HG02623 (cell line): ENCODE results near the gene TSPAN5.
"Not testable (repeated sequence)": the region's sequence is repeated elsewhere in the genome, so short reads cannot be mapped to it uniquely, and the experiment has no call there.

Experiments used
- ATAC-seq: cut with Tn5 transposase; IDR thresholded peaks from one replicate; pipeline ENCODE4 v1.9.1; 2021; ENCODE audit warnings: moderate library complexity; ENCODE audit not compliant: unreplicated experiment

The TSPAN5 gene

GRCh38 chr4:98468709-98469108, 189.7 kb downstream of the TSPAN5 start:
- ATAC-seq, result no peak

GRCh38 chr4:98467627-98468072, 190.8 kb downstream of the TSPAN5 start:
- ATAC-seq, result peak; percentile 99

GRCh38 chr4:98466868-98467599, 191.4 kb downstream of the TSPAN5 start:
- peak; percentile 8 for ATAC-seq

DNA sequence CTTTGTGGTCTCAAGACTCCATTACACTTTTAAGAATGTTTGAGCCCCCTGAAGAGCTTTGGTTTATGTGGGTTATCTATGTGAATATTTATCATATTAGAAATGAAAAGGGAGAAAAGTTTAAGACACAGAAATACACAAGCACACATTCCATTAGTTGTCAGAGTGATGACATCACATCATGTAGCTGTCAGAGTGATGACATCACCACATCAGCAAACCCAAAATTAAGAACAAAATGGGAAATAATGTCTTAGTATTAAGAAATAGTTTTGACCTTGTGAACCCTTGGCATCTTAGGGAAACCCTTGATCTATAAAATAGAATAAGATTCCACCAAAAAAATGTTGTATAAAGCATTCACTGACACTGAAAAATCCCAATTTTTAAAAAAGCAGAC, 195.9 kb downstream of the TSPAN5 start:
- no peak for ATAC-seq

GRCh38 chr4:98461121-98461865, 197.1 kb downstream of the TSPAN5 start:
- not testable (repeated sequence) for ATAC-seq

- not testable (repeated sequence) for ATAC-seq
Measured at GRCh38 chr4:98457422-98457821, 201.0 kb downstream of the TSPAN5 start.

GRCh38 chr4:98452091-98452490, 206.3 kb downstream of the TSPAN5 start:
- no peak for ATAC-seq

DNA sequence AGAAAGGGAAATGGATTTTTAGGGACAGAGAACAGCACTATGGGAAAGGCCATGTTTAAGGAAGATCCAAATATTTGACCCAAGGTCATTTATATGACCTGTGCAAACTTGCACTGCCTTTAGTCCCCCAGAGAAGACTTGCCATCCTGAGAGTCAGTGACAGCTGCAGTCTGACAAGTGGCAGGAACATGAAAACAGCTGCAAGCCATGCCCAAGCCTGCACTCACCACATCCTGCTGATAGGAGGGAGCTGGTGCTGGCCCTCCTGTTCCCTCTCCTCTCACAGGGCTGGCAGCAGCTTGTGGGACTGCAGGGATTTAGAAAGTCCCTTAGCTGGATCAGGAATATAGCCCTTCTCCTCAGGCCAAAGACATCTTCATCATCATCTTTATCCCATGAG, 209.5 kb downstream of the TSPAN5 start:
- ATAC-seq, result no peak

DNA sequence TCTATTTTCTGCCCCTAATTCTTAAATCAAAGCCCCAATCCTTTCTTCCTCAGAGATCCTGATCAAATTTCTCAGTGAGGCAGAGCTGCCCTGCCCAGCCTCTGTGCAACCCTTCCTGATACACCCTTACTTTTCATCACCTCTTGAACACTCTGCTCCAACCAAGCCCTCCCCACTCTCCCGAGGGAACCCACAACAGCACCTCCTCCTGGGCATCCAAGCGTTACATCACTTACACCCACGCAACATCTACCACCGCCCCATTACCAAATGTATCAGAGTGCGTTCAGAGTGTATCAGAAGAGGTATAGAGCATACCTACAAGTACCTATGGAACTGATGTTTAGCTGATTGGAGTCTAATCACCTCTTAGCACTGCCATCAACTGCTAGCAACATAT, 210.8 kb downstream of the TSPAN5 start:
- no peak for ATAC-seq

DNA sequence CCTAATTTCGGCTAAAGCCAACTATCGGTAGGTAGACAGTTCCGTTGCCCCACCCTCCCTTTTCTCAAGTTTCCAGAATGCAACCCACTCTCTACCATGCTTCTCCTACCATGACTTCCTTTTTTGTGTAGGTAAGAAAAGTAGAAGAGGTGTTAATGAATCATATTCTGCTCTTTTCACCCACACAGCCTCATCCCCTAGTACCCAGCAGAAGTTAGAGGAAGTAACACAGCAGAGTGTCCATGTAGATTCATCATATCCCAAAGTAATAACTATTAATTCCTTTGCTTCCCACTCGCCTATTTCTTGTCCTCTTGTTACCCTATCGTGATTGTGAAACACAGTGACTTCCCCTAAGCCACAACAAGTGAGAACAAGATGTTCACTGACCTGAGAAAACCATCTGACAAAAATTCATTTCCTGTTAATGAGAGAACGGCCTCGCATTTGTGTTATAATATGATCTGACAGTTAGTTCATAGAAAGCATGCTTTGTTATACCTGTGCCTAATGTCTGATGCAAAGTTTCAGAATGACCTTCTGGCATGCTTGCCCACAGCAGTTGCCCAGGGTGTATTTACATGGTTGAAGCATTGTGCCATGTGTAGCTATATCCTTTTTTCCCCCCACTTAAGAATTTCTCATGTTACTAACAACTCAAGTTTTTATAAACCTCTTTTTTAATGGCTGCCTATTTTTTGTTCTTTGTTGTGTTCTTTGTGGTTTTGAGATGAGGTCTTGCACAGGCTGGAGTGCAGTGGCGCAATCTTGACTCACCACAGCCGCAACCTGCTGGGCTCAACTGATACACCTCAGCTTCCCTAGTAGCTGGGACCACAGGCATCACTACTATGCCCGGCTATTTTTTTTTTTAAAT, 211.7 kb downstream of the TSPAN5 start:
- peak; percentile 64 for ATAC-seq

- no peak for ATAC-seq
Measured at GRCh38 chr4:98444371-98444770, 214.0 kb downstream of the TSPAN5 start.

GRCh38 chr4:98434816-98435215, 223.6 kb downstream of the TSPAN5 start:
- ATAC-seq, result no peak

DNA sequence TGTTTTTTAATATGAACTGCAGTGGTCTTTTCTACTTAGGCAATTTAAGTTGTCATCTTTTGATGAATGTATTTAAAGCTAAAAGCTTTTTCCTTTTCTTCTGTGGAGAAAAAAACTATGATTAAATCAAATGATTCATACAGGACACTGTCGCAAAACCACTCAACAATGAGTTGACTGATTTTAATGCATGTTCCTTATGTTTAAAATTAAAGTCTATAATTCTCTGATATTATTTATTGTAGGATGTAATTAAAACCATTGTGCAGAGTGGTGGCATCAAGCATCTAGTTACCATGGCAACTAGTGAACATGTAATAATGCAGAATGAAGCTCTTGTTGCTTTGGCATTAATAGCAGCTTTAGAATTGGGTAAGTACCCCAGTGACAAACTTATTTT, 224.7 kb downstream of the TSPAN5 start:
- no peak for ATAC-seq

DNA sequence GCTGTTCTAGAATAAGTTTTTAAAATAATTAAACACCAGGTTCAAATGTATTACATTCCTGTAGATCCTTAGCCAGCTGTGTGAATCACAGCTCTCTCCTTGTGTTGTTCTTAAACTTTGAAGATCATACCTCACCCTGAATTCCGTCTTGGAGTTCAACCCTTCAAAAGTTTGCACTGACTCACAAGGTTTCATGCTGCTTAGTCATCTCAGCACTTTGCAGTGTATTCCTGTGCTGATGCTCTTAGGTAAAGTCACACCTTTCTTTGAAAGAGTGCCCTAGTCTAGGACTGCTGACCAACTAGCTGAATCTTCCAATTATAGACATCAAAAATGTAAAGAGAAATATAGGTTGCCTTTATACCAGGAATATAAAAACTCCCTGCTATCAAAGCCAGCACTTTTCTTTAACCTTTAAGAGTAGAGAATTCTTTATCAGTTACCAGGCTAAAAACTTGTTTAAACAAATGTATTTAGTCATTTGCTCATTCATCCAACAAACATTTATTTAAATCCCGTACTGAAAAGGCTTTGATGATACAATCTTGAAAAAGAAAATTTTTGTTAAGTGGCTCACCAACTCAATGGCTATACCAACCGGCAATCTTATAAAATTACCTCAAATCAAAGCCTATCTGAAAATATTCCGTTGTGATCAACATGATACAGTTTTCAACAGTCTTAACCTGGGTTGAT, 227.6 kb downstream of the TSPAN5 start:
- ATAC-seq, result no peak

- ATAC-seq, result no peak
Measured at GRCh38 chr4:98423009-98423408, 235.4 kb downstream of the TSPAN5 start.

DNA sequence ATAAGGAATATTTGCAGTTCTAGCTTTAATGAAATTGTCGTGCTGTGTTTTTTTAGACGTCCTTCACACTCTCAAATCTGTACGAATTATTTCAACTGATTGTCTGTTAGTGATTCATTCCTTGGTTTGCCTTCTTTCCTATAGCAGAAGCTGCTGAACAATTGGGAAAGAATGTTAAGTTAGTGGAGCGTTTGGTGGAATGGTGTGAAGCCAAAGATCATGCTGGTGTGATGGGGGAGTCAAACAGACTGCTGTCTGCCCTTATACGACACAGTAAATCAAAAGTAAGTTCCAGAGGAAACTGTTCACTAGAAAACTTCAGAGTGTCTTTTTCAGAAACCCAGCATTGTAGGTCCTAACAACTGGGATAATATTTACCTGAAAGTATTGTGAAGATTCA, 237.3 kb downstream of the TSPAN5 start:
- ATAC-seq, result no peak
